A549 (cell line): Measurements from ENCODE around the gene ADCY10.

Source experiments
- HDAC2 ChIP-seq: fragments of 200-600 bp; sonication (generic); IDR thresholded peaks from 2 replicates; pipeline ENCODE4 v1.6.1; 2016
- JUN ChIP-seq, 2 experiments: fragments of >200 bp; sonication (Bioruptor Twin); formaldehyde crosslinking; IDR thresholded peaks; 2 replicates in 1 of 2; 3 replicates in 1 of 2; pipeline ENCODE4 v1.6.1; 2016 to 2017
- NPAS2 ChIP-seq: fragments of 250-450 bp; sonication (Bioruptor Pico); IDR thresholded peaks from 2 replicates; pipeline ENCODE4 v1.8.0; 2022; ENCODE audit warnings: mild to moderate bottlenecking, moderate library complexity, borderline replicate concordance
- NR3C1 ChIP-seq: fragments of >200 bp; sonication (Bioruptor Twin); formaldehyde crosslinking; IDR thresholded peaks from 3 replicates; pipeline ENCODE4 v1.6.1; 2017
- POLR2A ChIP-seq: IDR thresholded peaks from 2 replicates; pipeline ENCODE4 v1.6.1; 2012; ENCODE audit warnings: mild to moderate bottlenecking, low read length
- ZFP36 ChIP-seq: fragments of 450-650 bp; IDR thresholded peaks from 2 replicates; pipeline ENCODE4 v1.6.1; 2014; ENCODE audit warnings: borderline replicate concordance; ENCODE audit not compliant: partially characterized antibody
- TF ChIP-seq, protein P1 (sequence below): fragments of 200-600 bp; sonication (generic); IDR thresholded peaks from 2 replicates; pipeline ENCODE4 v1.6.1; 2016; ENCODE audit warnings: antibody characterized with exemption, mild to moderate bottlenecking, moderate library complexity
- TF ChIP-seq, protein P2 (sequence below): fragments of >200 bp; sonication (Bioruptor Twin); formaldehyde crosslinking; IDR thresholded peaks from 3 replicates; pipeline ENCODE4 v1.5.1; 2016
- TF ChIP-seq, protein P3 (sequence below): fragments of 250-450 bp; sonication (Bioruptor Pico); IDR thresholded peaks from 2 replicates; pipeline ENCODE4 v1.5.0; 2021; ENCODE audit warnings: mild to moderate bottlenecking, moderate library complexity, borderline replicate concordance
- TF ChIP-seq, protein P4 (sequence below): IDR thresholded peaks from 2 replicates; pipeline ENCODE4 v1.6.1; 2012
- TF ChIP-seq, protein P5 (sequence below): fragments of 450-650 bp; IDR thresholded peaks from 2 replicates; pipeline ENCODE4 v1.6.1; 2014; ENCODE audit warnings: antibody characterized with exemption
- TF ChIP-seq, protein P6 (sequence below): fragments of >200 bp; sonication (Bioruptor Twin); formaldehyde crosslinking; IDR thresholded peaks from 3 replicates; pipeline ENCODE4 v1.6.1; 2016

DNA sequence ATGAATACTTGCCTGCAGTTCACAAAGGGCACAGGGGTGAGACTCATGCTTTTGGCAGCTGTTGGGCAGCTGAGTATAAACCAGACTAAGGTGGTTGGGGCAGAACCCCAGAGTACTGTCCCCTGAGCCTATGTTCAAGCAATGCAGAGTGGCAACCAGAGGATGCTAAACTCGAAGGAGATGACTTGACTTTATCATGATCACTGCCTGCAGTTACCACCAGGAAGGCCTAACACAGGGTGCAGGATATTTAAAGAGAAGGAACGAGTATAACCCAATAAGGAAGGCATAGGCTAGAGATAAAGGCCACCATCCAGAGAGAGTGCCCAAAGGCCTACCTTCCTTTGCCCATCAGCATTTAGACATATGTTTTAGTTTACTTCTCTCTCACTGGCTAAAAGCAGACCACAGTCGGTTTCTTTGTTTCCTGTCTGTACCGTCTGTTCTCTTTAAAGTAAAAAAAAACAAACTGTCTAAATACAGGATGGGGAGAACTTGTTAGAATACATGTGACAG lies 108.8 kb downstream of the ADCY10 start:
- TF ChIP-seq, protein P1, sequence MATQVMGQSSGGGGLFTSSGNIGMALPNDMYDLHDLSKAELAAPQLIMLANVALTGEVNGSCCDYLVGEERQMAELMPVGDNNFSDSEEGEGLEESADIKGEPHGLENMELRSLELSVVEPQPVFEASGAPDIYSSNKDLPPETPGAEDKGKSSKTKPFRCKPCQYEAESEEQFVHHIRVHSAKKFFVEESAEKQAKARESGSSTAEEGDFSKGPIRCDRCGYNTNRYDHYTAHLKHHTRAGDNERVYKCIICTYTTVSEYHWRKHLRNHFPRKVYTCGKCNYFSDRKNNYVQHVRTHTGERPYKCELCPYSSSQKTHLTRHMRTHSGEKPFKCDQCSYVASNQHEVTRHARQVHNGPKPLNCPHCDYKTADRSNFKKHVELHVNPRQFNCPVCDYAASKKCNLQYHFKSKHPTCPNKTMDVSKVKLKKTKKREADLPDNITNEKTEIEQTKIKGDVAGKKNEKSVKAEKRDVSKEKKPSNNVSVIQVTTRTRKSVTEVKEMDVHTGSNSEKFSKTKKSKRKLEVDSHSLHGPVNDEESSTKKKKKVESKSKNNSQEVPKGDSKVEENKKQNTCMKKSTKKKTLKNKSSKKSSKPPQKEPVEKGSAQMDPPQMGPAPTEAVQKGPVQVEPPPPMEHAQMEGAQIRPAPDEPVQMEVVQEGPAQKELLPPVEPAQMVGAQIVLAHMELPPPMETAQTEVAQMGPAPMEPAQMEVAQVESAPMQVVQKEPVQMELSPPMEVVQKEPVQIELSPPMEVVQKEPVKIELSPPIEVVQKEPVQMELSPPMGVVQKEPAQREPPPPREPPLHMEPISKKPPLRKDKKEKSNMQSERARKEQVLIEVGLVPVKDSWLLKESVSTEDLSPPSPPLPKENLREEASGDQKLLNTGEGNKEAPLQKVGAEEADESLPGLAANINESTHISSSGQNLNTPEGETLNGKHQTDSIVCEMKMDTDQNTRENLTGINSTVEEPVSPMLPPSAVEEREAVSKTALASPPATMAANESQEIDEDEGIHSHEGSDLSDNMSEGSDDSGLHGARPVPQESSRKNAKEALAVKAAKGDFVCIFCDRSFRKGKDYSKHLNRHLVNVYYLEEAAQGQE, result no peak
- TF ChIP-seq, protein P2, sequence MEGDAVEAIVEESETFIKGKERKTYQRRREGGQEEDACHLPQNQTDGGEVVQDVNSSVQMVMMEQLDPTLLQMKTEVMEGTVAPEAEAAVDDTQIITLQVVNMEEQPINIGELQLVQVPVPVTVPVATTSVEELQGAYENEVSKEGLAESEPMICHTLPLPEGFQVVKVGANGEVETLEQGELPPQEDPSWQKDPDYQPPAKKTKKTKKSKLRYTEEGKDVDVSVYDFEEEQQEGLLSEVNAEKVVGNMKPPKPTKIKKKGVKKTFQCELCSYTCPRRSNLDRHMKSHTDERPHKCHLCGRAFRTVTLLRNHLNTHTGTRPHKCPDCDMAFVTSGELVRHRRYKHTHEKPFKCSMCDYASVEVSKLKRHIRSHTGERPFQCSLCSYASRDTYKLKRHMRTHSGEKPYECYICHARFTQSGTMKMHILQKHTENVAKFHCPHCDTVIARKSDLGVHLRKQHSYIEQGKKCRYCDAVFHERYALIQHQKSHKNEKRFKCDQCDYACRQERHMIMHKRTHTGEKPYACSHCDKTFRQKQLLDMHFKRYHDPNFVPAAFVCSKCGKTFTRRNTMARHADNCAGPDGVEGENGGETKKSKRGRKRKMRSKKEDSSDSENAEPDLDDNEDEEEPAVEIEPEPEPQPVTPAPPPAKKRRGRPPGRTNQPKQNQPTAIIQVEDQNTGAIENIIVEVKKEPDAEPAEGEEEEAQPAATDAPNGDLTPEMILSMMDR, result no peak
- TF ChIP-seq, protein P3, sequence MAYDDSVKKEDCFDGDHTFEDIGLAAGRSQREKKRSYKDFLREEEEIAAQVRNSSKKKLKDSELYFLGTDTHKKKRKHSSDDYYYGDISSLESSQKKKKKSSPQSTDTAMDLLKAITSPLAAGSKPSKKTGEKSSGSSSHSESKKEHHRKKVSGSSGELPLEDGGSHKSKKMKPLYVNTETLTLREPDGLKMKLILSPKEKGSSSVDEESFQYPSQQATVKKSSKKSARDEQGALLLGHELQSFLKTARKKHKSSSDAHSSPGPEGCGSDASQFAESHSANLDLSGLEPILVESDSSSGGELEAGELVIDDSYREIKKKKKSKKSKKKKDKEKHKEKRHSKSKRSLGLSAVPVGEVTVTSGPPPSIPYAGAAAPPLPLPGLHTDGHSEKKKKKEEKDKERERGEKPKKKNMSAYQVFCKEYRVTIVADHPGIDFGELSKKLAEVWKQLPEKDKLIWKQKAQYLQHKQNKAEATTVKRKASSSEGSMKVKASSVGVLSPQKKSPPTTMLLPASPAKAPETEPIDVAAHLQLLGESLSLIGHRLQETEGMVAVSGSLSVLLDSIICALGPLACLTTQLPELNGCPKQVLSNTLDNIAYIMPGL (CRISPR knock-in tag), result no peak
- no peak for TF ChIP-seq HDAC2
- no peak for TF ChIP-seq JUN (IDR thresholded peaks at IDR 0.05)
- TF ChIP-seq POLR2A, result no peak
- TF ChIP-seq, protein P4, sequence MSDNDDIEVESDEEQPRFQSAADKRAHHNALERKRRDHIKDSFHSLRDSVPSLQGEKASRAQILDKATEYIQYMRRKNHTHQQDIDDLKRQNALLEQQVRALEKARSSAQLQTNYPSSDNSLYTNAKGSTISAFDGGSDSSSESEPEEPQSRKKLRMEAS, result no peak
- TF ChIP-seq, protein P5, sequence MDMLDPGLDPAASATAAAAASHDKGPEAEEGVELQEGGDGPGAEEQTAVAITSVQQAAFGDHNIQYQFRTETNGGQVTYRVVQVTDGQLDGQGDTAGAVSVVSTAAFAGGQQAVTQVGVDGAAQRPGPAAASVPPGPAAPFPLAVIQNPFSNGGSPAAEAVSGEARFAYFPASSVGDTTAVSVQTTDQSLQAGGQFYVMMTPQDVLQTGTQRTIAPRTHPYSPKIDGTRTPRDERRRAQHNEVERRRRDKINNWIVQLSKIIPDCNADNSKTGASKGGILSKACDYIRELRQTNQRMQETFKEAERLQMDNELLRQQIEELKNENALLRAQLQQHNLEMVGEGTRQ, result no peak
- no peak for TF ChIP-seq ZFP36
- TF ChIP-seq NPAS2 (CRISPR knock-in tag), result no peak
- TF ChIP-seq, protein P6, sequence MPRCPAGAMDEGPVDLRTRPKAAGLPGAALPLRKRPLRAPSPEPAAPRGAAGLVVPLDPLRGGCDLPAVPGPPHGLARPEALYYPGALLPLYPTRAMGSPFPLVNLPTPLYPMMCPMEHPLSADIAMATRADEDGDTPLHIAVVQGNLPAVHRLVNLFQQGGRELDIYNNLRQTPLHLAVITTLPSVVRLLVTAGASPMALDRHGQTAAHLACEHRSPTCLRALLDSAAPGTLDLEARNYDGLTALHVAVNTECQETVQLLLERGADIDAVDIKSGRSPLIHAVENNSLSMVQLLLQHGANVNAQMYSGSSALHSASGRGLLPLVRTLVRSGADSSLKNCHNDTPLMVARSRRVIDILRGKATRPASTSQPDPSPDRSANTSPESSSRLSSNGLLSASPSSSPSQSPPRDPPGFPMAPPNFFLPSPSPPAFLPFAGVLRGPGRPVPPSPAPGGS, result no peak
- TF ChIP-seq NR3C1, result no peak
